ENCODE measurements around the gene CSTB.

The CSTB gene

DNA sequence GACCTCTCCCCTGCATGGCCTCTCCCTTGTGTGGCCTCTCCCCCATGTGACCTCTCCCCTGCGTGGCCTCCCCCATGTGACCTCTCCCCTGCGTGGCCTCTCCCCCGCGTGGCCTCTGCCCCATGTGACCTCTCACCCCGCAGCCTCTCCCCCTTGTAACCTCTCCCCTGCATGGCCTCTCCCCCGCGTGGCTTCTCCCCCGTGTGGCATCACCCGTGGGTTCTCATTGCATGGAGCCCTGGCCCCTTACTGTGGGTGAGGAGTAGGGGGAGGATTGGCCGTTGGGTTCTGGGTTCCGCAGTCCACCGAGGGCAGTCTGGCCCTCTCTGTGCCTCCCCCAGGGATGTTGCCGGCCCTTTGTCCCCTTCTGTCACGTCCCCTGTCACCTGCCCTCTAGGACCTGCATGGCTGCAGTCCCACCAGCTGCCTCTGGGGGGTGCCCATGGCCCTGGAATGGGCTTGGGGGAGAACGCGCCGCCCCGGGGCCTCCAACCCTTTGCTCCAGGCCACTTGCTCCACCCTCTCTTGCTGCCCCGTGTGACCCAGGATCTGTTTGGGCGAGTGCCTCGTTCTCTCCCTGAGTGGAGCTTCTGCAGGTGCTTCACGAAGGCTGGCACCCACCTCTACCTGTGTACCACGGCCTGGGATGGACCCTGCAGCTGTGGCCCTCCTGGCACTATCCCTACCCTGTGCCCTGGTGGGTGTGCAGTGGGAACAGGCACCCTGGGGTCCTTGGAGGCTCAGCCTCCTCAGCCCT is 34.6 kb upstream of the CSTB start:
- peak; percentile 95 for DNase-seq (ENCODE audit: low spot score)

DNA sequence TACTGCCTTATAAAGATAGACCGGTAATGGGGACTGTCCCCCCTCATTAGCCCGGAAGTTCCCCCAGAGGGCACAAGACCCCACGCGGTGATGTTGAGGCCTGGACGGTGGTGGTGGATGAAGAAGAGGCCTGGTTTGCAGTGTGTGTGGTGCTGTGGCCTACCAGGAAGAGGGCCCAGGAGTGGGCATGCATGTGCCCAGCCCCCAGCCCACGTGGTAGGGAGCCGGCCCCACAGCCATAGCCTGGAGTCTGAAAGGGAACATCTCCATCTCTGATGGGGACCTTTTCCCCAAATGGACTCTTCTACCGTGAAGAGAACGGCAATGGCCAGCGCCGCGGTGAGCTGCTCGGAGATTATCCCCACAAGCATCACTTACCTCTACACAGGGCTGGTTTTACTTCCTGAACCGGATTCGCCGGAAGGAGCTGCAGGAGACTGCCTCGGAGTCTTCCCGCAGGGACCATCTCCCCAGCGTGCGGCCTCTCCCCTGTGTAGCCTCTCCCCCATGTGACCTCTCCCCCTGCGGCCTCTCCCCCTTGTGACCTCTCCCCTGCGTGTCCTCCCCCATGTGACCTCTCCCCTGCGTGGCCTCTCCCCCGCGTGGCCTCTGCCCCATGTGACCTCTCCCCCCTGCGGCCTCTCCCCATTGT is 33.9 kb upstream of the CSTB start:
- DNase-seq (ENCODE audit: low spot score), result no peak

DNA sequence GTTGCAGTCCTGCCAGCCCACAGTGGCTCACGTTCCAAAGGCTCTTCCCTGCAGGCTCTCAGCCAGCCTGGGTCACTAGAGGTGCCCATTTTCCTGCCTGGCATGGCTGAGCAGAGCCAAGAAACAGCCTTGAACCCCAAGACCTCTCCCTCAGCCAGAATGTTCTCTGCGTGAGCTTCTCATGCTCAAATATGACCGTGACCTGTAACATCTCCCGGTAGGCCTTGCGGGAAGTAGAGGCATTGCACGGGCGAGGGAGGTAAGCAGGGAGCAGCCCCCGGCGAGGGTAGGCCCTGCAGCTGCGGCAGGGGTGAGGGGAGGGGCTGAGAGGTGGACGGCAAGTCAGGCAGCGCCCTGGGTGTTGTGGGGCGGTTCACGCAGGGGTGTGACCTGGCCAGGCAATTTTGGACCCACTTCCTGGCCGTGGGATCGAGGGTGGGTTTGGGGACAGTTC is 33.3 kb upstream of the CSTB start:
- no peak for DNase-seq (ENCODE audit: low spot score)

DNA sequence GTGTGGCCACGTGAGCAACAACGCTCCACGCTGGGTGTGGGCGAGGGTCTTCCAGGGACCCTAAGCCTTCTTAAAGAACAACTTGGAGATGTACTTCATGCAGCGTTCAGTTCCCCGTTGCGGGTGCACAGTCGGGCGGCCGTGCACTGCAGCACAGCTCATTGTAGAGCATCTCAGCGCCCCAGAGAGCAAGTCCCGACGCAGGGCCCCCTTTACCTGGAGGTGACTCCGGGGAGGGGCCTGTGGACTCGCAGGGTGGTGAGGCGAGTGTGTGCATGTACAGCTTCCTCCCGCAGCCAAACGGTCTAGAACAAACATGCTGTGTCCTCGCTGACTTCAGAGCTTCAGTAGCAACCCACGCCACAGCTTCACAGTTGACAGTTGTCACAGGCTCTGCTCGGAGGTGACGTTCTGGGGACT is 32.7 kb upstream of the CSTB start:
- no peak for DNase-seq (ENCODE audit: low spot score)

DNA sequence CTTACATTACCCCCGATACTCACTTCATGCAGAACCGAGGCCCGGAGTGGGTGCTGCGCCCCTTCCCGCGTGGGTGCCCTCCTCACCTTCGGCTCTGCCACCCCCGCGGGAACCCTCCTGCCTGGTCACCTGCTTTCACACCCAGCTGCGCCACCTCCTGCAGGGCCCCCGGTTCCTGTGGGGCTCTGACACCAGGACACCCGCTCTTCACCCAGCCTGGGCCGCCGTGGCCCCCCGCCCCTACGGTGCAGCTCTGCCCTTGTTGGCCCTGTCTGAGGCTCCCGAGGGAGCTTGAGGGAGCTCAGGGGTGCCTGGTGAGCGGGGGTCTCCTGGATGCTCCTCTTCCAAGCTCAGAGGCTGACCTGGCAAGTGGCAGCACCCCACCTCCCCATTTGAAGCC is 32.3 kb upstream of the CSTB start:
- DNase-seq (ENCODE audit: low spot score), result no peak

DNA sequence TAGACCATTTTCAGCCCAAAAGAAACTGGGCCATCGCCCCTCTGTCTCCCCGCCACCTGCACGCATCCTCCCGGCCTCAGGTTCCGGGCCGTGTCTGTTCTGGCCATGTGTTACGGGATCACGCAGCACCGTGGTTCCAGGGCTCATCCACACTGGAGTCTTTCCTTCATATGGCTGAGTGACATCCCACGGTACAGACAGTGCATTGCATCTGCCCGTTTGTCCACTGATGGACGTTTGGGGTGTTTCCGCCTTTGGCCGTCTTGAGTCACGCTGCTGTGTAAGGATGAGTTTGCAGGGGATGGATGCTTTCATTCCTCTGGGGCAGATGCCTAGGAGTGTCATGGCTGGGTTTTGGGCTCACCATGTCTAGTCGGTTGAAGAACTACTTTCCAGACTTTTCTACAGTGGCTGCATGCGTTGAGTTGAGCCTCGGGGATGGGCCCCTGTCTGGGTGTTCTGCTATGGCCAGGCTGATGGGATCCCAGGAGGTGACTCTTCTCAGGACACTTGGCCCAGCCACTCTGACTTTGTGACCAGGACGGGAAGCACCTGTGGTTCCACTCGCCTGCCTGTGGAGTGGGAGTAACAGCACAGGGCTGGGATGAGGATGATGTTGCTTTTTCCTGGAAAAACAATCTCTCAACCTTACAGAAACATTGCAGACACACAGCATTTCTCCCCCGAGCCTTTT is 30.1 kb upstream of the CSTB start:
- DNase-seq (ENCODE audit: low spot score), result no peak

DNA sequence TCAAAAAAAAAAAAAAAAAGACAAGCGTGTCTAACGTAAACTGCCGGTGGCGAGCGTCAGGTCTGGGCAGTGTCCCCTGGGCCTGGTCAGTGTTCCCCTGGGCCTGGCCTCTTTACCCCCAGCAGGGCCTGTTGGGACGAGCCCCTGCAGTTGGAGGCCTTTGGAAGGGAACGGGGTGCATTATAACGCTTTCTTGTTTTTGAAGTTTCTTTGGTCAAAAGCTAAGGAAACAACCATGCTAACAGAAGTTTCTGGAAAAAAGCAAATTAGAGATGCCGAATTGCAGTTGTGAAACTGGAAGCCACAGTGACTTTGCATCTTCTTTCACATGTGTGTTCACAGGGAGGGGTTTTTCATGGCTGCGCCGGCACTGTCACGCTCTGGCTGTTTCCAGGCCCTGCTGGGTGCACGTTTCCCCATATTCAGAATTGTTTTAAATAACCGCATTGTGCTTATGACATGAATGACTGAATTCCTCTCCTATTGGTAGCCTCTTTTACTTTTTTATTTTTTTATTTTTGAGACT is 29.2 kb upstream of the CSTB start:
- no peak for DNase-seq (ENCODE audit: low spot score)

DNA sequence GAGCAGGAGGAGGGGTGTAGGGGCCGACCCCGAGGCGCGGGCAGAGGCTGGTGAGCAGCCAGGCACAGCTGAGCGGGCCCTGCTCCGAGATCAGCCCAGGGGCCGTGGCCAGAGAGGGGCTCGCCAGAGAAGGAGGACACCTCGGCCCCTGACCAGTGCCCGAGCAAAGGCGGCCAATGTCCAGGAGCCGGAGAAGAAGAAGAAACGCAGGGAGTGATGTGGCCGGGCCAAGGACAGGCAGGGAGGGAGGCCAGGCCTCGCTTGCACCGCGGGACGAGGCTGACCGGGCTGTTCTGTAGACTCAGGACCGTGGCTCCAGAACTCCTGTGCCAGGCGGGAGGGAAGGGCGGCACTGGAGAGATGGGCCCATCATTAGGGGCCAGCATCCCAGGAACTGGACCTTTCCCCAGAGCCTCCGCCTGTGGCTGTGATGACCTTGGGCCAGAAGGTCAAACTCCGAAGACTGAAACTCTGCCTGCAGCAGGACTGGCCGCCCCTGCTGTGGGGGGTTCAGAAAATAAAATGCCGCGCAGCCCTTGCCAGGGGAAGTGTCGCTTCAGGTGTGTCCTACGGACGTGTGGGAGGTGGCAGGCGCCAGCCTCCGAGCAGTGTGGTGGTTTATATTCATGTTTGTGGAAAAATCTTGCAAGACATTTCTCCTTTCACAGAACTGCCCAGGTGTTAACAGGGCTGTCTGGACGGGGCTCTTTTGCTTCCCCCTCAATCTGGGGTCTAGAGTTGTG is 27.6 kb upstream of the CSTB start:
- no peak for DNase-seq (ENCODE audit: low spot score)

DNA sequence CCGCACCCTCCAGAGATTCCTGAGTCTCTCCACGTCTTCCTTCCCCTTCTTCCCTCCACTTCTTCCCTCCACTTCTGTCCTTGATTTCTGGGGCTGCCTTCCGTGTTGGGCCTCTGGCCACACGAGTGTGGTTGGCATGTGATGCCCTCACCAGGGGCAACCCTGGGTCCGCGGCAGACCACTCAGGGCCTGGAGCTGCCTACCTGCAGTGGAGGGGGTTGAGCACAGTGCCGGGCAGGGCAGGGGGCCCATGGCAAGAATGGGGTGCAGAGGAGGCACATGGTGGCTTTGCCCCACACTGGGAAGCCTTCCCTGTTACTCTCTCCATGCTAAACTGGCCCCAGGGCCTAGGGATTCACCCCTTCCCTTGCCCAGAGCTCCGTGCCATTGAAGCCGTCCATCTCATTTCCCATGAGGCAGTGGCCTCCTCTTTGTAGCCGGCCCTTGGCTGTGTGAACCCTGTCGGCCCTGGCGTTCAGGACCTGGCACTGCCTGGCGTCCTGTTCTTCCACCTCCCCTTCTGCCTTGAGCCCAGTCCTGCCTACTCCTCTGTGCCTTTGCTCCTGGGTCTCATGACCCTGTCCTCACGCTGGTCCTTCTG is 26.7 kb upstream of the CSTB start:
- no peak for DNase-seq (ENCODE audit: low spot score)

DNA sequence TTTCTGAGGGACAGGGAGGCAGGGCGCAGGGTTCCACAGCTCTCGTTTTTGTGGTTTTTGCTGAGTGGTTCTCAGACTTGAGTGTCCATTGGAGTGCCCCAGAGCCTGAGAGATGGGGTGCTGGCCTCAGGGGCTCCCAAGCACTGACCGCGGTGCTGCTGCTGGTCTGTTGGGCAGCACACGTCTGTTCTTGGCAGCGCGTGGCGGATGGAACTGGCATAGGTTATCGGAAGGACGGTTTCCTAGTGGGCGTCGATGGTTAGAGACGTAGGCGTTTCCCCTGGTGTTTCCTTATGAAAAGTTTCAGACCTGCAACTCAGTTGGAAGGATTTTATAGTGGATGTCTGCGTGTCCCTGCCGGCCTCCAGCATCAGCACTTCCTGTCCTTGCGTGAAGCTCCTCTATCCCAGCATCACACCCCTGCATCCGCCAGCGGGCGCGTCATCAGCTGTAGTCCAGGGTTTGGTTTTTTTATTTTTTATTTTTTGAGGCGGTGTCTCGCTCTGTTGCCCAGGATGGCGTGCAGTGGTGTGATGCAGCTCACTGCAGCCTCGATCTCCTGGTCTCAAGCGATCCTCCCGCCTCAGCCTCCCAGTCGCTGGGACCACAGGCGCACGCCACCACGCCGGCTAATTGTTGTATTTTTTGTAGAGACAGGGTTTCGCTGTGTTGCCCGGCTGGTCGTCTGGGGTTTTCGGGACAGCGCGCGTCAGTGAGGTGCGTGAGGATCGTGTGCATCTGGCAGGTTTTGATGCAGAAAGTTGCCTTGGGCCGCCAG is 25.1 kb upstream of the CSTB start:
- no peak for DNase-seq (ENCODE audit: low spot score)

DNA sequence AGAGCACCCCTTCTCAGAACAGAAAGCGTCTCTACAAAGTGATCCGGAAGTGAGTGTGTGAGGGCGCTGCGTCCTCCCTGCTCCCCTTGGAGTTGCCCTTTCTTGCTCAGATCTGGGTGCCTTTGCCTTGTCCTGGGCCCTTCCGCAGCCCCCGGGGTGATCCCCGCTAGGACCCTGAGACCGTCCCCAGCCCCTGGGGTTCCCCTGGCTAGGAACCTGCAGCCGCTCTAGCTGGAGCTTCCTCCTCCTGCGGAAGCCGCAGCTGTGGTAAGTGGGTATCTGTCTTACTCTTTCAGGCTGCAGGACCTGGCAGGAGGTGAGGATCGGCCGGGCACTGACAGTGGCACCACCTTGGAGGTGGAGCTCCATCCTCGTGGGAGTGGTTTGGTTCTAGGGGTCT is 24.5 kb upstream of the CSTB start:
- DNase-seq (ENCODE audit: low spot score), result no peak

DNA sequence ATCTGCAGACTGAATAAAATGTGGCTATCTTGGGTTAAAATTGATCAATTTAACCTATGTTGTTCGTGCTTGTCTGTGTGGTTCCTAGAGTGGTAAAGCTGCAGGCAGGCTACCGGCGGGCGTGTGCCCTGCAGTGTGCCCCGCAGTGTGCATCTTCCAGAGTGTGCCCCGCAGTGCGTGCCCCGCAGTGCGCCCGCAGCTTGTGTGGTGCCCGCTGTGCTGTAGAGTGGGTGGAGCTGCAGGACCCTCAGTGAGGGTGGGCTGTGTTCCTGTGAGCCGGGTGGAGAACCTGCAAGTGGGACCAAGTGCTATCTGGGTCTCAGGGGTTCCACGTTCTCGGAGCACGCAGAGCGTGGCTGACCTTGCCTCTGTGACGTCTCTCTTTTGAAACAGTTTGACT is 24.0 kb upstream of the CSTB start:
- no peak for DNase-seq (ENCODE audit: low spot score)

DNA sequence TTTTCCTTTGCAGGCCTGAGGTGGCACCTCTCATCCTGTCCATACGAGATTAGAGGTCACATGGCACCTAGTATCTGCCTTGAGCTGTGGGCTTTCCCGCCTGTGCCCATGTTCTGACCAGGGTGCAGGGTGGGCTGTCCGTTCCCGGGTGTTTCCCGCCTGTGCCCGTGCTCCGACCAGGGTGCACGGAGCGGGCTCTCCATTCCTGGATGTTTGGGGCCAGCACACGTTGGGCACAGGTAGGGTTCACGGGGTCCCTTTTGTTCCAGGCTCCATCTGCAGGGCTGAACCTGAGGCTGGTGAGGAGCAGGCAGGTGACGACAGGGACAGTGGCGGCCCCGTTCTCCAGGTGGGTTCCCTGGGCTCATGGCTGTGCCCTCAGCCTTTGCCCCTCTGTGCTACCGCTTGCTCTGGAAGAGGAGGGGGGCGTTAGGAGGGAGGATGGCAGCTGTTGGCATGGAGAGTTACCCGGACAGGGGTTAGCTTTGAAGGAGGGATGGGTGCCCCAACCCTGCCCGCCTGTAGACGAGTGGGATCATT is 23.3 kb upstream of the CSTB start:
- DNase-seq (ENCODE audit: low spot score), result no peak

DNA sequence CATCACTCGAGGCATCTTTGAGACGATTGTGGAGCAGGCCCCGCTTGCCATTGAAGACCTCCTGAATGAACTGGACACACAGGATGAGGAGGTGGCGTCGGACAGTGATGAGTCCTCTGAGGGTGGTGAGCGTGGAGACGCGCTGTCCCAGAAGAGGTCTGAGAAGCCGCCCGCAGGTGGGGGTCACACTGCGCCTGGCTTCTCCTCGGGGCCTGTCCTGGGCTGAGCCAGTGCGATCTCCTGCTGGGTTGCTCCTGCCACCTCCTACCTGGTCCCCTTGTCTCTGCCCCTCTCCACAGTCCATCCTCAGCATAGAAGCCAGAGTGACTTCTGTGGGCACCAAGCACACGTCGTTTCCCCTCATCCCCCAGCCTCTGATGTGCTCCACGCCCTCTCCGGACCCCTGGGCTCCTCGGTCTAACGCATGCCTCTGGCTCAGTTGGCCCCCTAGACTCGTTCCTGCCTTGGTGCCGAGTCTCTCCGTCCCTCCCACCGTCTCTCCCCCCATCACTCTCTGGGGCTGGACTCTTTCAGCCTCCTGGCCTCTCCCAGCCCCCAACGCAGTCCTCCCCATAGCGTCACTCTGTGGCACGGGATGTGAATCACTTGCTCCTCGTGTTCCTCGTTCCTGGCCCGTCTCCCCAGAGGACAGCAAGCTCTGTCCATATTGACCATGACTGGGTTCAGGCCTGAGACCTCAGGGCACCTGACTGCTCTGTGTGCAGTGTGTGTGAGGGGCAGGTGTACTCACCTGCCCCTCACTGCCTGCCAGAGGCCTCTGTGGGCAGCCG is 22.0 kb upstream of the CSTB start:
- DNase-seq (ENCODE audit: low spot score), result no peak

DNA sequence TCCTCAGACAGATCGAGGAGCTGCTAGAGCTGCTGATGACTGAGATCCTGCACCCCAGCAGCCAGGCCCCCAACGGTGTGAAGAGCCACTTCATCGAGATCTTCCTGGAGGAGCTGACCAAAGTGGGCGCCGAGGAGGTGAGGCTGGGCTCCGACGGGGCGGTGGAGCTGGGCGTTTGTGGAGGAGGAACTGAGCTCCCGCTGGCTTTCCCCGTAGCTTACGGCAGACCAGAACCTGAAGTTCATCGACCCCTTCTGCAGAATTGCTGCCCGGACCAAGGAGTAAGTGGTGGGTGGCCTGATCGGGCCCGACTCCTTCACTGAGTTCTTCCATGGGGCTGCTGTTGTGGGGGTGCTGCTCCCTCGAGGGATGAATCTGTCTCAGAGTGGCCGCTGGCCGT is 21.3 kb upstream of the CSTB start:
- no peak for DNase-seq (ENCODE audit: low spot score)

DNA sequence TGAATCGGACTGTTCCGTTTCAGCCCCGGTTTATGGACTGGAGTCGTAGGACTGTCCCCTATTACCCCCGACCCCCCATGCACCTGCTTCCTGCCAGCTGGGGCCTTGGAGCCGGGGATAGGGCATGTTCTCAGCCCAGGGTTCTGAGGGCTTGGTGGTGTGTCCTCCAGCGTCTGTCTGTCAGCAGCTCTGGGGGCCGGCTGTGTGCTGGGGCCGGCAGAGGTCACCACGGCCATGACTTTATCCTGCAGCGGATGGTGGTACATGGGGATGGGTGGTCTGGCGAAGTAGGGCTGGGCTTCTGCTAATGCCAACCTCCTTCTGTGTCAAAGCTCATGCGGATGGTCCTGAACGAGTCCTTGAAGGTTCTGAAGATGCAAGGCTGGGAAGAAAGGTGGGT is 18.7 kb upstream of the CSTB start:
- no peak for DNase-seq (ENCODE audit: low spot score)

DNA sequence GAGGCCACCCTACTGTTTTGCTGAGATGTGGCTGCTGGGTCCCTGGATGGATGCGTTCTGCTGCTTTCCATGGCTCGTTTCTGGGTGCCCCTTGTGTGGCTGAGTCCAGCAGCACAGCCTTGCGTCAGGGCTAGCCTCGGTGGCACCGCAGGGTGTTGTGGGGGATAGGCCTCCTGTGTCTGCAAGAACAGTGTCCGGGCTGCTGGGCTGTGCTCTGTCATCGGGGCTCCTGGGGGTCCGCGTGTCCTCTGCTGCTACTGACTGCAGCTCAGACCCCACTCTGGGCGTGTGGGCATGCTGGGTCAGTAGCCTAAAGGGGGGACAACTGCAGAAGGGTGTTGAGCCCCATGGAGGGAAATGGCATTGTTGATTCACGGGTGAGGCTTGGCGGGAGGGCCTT is 18.2 kb upstream of the CSTB start:
- DNase-seq (ENCODE audit: low spot score), result no peak

DNA sequence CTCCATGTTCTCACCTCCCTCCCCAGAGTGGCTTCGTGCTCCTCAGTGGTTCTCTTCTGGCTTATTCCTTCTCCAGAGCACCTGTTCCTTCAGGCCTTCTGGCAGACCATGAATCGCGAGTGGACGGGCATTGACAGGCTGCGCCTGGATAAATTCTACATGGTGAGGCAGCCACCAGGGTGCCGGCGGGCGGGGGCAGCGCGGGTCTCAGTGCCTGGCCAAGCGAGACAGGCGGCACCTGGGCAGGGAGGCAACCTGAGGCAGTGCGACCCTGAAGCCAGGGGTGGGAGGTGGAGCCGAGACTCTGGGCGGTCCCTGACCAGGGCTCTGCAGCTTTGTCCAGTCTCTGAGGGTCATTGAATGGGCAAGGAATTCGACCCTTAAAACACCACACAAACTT is 17.1 kb upstream of the CSTB start:
- DNase-seq (ENCODE audit: low spot score), result no peak

DNA sequence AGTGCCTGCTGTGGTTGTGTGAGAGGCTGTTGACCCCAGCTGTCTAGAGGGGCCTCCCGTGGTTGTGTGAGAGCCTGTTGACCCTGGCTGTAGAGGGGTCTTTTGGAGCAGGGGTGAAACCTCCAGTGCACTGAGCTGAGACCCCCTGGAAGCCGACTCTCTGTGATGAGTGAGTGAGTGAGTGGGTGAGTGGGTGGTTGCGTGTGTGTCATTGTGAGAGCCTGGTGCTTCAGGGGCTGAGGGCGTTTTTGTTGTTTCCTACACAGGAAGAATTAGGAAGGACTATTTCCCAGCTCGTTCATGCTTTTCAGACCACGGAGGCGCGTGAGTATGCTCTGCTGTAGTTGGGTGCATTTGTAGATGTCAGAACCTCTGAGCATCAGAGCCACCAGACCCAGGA is 16.3 kb upstream of the CSTB start:
- DNase-seq (ENCODE audit: low spot score), result no peak

DNA sequence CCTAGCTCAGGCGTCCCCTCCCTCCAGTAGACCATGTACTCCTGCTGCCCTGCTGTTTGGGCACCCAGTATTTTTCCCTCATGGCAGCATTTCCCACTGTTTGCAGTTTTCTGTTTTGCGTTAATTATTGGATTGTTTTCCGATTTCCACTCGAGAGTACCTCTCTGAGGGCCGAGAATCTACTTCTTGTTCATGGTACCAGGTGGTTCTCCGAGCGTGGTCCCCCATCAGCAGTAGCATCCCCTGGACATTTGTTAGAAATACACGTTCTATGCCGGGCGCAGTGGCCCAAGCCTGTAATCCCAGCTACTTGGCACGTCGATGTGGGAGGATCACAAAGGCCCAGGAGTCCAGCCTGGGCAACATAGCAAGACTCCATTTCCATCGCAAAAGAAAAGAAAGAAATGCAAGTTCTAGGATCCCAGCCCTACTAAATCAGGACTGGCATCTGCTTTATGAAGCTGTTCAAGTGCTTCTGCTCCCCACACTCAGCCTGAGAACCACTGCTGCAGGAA is 14.0 kb upstream of the CSTB start:
- DNase-seq (ENCODE audit: low spot score), result no peak

Data from hepatic stellate cell (primary cell).